ENCODE results near the gene NELL1. TPM values are rescaled to one million over a fixed set of nuclear protein-coding genes. Genes with fewer than 3 reads are reported as not detected.

NELL1 gene
- total and polyA plus RNA-seq, 2 experiments from 2014 or later = not detected

DNA sequence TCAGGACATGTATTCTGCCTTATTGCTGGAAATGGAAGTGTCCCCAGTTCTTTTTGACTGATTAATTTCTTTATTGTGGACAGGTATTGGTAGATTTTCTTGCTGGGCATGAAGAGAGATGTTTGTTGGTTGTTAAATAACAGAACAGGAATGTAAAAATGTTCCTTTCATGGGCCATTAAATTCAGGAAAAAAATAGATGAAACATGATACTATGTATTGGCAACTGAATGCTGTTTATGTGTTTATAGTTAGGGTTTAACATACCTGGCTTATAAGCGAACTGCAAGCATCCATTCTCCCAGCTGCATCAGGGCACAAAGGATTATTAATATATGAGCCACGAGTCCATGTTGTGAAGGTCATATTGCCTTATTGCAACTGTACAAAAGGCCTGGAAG is 368.5 kb downstream of the NELL1 start:
- Histone ChIP-seq H3K27ac (no peak overlapping the region), H3K36me3 (ENCODE audit: low read depth) (no peaks in the 10 kb centered on the region), H3K9ac (no peak overlapping the region), H2AFZ (no peak overlapping the region), H3K4me2 (ENCODE audit: unreplicated experiment) (no peak overlapping the region), H3F3A (ENCODE audit: insufficient read depth) (no peaks in the 10 kb centered on the region), H3K4me1 (ENCODE audit: insufficient read depth) (no peaks in the 10 kb centered on the region), H3K4me3 (no peak overlapping the region), H3K9me2 (ENCODE audit: insufficient read depth) (no peaks in the 10 kb centered on the region), H4K20me1 (ENCODE audit: insufficient read depth) (no peaks in the 10 kb centered on the region), H3K9me3 (ENCODE audit: low read depth) (no peaks in the 10 kb centered on the region), H3K79me2 (ENCODE audit: insufficient read depth) (no peaks in the 10 kb centered on the region), H3K27me3 (replicated peaks; ENCODE audit: insufficient read depth) (no peaks in the 10 kb centered on the region)
- in situ Hi-C loops (cut with MboI) = no loop called here
- WGBS, 2 experiments (ENCODE audit: low coverage in 1 of 2, low lambda C conversion rate in 2 of 2, missing lambda C conversion rate in 2 of 2) = 13 to 15% methylated on average over 2 of the region's 2 CpGs
- no peak for DNase-seq
- TF ChIP-seq EZH2 (IDR thresholded peaks at IDR 0.05; ENCODE audit: insufficient read depth, poor library complexity, severe bottlenecking) (no peak), EZH2phosphoT487 (IDR thresholded peaks at IDR 0.05; ENCODE audit: insufficient read depth, low read depth) (no peak)

- H3K4me2 ChIP-seq (ENCODE audit: unreplicated experiment) = no peak overlapping the region
- no peak overlapping the region for H3K27ac ChIP-seq
- H3K27me3 ChIP-seq (replicated peaks; ENCODE audit: insufficient read depth) = no peaks in the 10 kb centered on the region
- no peaks in the 10 kb centered on the region for H4K20me1 ChIP-seq (ENCODE audit: insufficient read depth)
- no peaks in the 10 kb centered on the region for H3K9me3 ChIP-seq (ENCODE audit: low read depth)
- H3K4me3 ChIP-seq = no peak overlapping the region
- no peak overlapping the region for H3K9ac ChIP-seq
- H3K36me3 ChIP-seq (ENCODE audit: low read depth) = no peaks in the 10 kb centered on the region
- no peak overlapping the region for H2AFZ ChIP-seq
- no peaks in the 10 kb centered on the region for H3K4me1 ChIP-seq (ENCODE audit: insufficient read depth)
- TF ChIP-seq EZH2 (IDR thresholded peaks at IDR 0.05; ENCODE audit: insufficient read depth, poor library complexity, severe bottlenecking) (no peak), EZH2phosphoT487 (IDR thresholded peaks at IDR 0.05; ENCODE audit: insufficient read depth, low read depth) (no peak)
- DNase-seq = no peak
- no peaks in the 10 kb centered on the region for H3K79me2 ChIP-seq (ENCODE audit: insufficient read depth)
- in situ Hi-C loops (cut with MboI) = no loop called here
- no peaks in the 10 kb centered on the region for H3K9me2 ChIP-seq (ENCODE audit: insufficient read depth)
- no peaks in the 10 kb centered on the region for H3F3A ChIP-seq (ENCODE audit: insufficient read depth)
Observed at GRCh38 chr11:21038801-21039200, 369.4 kb downstream of the NELL1 start.

DNA sequence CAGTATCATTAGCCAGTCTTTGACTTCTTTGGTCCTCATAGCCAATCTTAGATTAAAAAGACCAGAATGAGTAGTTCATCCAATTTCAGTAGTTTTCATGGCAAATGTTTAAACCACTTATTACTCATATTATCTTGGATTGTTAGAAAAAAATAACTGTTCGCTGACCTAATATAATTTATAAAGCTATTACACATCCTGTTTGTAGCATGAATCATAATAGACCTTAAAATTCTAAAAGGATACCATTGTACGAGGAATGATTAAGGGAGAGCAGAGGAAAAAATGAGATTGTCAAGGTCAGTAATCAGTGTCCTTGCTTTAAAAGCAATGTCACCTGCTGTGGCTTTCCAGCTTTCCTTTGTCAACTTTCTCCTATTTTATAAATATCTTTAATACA is 371.2 kb downstream of the NELL1 start:
- Histone ChIP-seq H3K4me3 (no peak overlapping the region), H3K9me3 (ENCODE audit: low read depth) (no peaks in the 10 kb centered on the region), H3K36me3 (ENCODE audit: low read depth) (no peaks in the 10 kb centered on the region), H3F3A (ENCODE audit: insufficient read depth) (no peaks in the 10 kb centered on the region), H4K20me1 (ENCODE audit: insufficient read depth) (no peaks in the 10 kb centered on the region), H2AFZ (no peak overlapping the region), H3K9me2 (ENCODE audit: insufficient read depth) (no peaks in the 10 kb centered on the region), H3K79me2 (ENCODE audit: insufficient read depth) (no peaks in the 10 kb centered on the region), H3K27ac (no peak overlapping the region), H3K4me1 (ENCODE audit: insufficient read depth) (no peaks in the 10 kb centered on the region), H3K4me2 (ENCODE audit: unreplicated experiment) (no peak overlapping the region), H3K9ac (no peak overlapping the region), H3K27me3 (replicated peaks; ENCODE audit: insufficient read depth) (no peaks in the 10 kb centered on the region)
- 20 to 26% methylated on average over 2 of the region's 2 CpGs for WGBS, 2 experiments (ENCODE audit: low coverage in 1 of 2, low lambda C conversion rate in 2 of 2, missing lambda C conversion rate in 2 of 2)
- TF ChIP-seq EZH2phosphoT487 (IDR thresholded peaks at IDR 0.05; ENCODE audit: insufficient read depth, low read depth) = no peak
- TF ChIP-seq EZH2 (IDR thresholded peaks at IDR 0.05; ENCODE audit: insufficient read depth, poor library complexity, severe bottlenecking) = no peak
- no peak for DNase-seq
- in situ Hi-C loops (cut with MboI) = no loop called here

DNA sequence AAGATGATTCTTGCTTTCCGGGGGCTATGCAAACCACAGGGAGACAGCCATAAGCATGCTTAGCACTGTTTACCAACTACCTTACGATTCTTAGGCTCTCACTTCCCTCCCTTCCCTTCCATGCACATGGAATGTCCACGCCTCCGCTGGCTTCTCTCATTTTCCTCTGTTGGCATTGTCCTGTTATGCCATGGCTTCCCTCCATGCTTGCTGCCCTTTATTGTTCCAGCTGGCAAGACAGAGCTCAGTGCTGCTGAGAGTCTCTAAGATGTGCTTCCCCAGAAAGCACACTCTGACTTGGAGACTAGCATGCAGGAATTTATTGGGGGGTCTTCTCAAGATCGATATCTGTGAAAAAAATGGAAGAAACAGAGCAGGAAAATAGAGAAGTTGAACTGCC is 379.2 kb downstream of the NELL1 start:
- Histone ChIP-seq H3K9ac (no peak overlapping the region), H3K4me2 (ENCODE audit: unreplicated experiment) (no peak overlapping the region), H3K4me1 (ENCODE audit: insufficient read depth) (no peaks in the 10 kb centered on the region), H3K36me3 (ENCODE audit: low read depth) (no peaks in the 10 kb centered on the region), H3F3A (ENCODE audit: insufficient read depth) (no peaks in the 10 kb centered on the region), H3K27me3 (replicated peaks; ENCODE audit: insufficient read depth) (no peaks in the 10 kb centered on the region), H2AFZ (no peak overlapping the region), H3K79me2 (ENCODE audit: insufficient read depth) (no peaks in the 10 kb centered on the region), H3K4me3 (no peak overlapping the region), H3K9me2 (ENCODE audit: insufficient read depth) (no peaks in the 10 kb centered on the region), H3K27ac (no peak overlapping the region), H3K9me3 (ENCODE audit: low read depth) (no peaks in the 10 kb centered on the region), H4K20me1 (ENCODE audit: insufficient read depth) (no peaks in the 10 kb centered on the region)
- in situ Hi-C loops (cut with MboI) = no loop called here
- WGBS, 2 experiments (ENCODE audit: low coverage in 1 of 2, low lambda C conversion rate in 2 of 2, missing lambda C conversion rate in 2 of 2) = 15 to 18% methylated on average over 5 of the region's 5 CpGs
- no peak for DNase-seq
- TF ChIP-seq EZH2phosphoT487 (IDR thresholded peaks at IDR 0.05; ENCODE audit: insufficient read depth, low read depth) (no peak), EZH2 (IDR thresholded peaks at IDR 0.05; ENCODE audit: insufficient read depth, poor library complexity, severe bottlenecking) (no peak)

DNA sequence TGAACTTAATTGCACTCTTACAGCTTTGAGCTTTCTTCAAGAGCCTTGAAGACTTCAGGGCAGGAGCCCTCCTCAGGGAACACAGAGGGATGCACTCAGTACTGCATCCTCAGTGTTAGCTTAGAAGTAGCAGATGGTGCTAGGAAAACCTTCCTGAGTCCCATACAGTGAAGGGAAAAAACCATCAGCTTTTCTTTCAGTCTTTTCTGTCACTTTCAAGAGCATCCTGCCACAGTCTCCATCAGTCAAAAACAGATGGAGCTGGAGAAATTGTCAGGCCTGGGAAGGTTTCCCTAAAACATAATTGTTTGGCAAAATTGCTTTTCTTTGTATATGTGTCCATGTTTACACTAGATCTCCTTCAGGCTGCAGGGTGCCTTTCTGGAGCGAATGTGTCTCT is 384.1 kb downstream of the NELL1 start:
- H3K4me1 ChIP-seq (ENCODE audit: insufficient read depth) = no peaks in the 10 kb centered on the region
- H4K20me1 ChIP-seq (ENCODE audit: insufficient read depth) = no peaks in the 10 kb centered on the region
- H3K4me2 ChIP-seq (ENCODE audit: unreplicated experiment) = no peak overlapping the region
- no peaks in the 10 kb centered on the region for H3F3A ChIP-seq (ENCODE audit: insufficient read depth)
- WGBS, 2 experiments (ENCODE audit: low coverage in 1 of 2, low lambda C conversion rate in 2 of 2, missing lambda C conversion rate in 2 of 2) = 12 to 22% methylated on average over 1 of the region's 1 CpG
- H3K4me3 ChIP-seq = no peak overlapping the region
- no peak for DNase-seq
- no peaks in the 10 kb centered on the region for H3K9me2 ChIP-seq (ENCODE audit: insufficient read depth)
- TF ChIP-seq EZH2phosphoT487 (IDR thresholded peaks at IDR 0.05; ENCODE audit: insufficient read depth, low read depth) = no peak
- TF ChIP-seq EZH2 (IDR thresholded peaks at IDR 0.05; ENCODE audit: insufficient read depth, poor library complexity, severe bottlenecking) = no peak
- no peaks in the 10 kb centered on the region for H3K79me2 ChIP-seq (ENCODE audit: insufficient read depth)
- no peak overlapping the region for H3K27ac ChIP-seq
- no peaks in the 10 kb centered on the region for H3K9me3 ChIP-seq (ENCODE audit: low read depth)
- no peak overlapping the region for H3K9ac ChIP-seq
- H3K36me3 ChIP-seq (ENCODE audit: low read depth) = no peaks in the 10 kb centered on the region
- in situ Hi-C loops (cut with MboI) = no loop called here
- H2AFZ ChIP-seq = no peak overlapping the region
- H3K27me3 ChIP-seq (replicated peaks; ENCODE audit: insufficient read depth) = no peaks in the 10 kb centered on the region
